ENCODE results near the gene MYO18A. TPM values are rescaled to one million over a fixed set of nuclear protein-coding genes. Genes with fewer than 3 reads are reported as not detected.
"Not testable (repeated sequence)": the region's sequence is repeated elsewhere in the genome, so short reads cannot be mapped to it uniquely, and the experiment has no call there.

MYO18A gene
- total and polyA plus RNA-seq, 2 experiments from 2014 or later = 16.0 to 30.5 TPM

DNA sequence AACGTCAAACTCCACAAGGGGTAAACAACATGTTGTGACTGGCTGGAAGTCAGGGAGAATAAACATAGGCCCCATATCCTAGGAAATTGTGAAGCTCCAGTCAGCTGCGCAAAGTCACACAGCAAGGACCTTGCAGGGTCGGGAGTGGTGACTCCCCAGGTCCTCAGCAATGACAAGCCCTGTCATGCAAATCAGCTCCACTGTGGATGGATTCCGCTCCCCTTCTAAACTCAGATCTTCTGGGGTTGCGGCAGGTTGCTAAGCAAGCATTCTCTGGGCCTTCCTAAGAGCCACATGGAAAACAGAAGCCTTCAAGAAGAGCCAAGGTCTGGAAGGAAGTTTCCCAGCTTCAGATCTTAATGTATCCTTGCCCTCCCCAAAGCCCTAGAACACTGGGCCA is 28.9 kb upstream of the MYO18A start:
- WGBS, 2 experiments (ENCODE audit: low coverage in 1 of 2, low lambda C conversion rate in 2 of 2, missing lambda C conversion rate in 2 of 2) = 82 to 84% methylated on average over 5 of the region's 5 CpGs
- Histone ChIP-seq H3K9ac (no peak overlapping the region), H3F3A (ENCODE audit: insufficient read depth) (no peaks in the 10 kb centered on the region), H3K9me3 (ENCODE audit: low read depth) (no peaks in the 10 kb centered on the region), H4K20me1 (ENCODE audit: insufficient read depth) (no peaks in the 10 kb centered on the region), H3K4me1 (ENCODE audit: insufficient read depth) (peaks cover 8% of the 10 kb centered on the region), H3K27me3 (replicated peaks; ENCODE audit: insufficient read depth) (no peaks in the 10 kb centered on the region), H3K4me3 (no peak overlapping the region), H2AFZ (no peak overlapping the region), H3K79me2 (ENCODE audit: insufficient read depth) (no peaks in the 10 kb centered on the region), H3K27ac (no peak overlapping the region), H3K9me2 (ENCODE audit: insufficient read depth) (no peaks in the 10 kb centered on the region), H3K4me2 (ENCODE audit: unreplicated experiment) (no peak overlapping the region), H3K36me3 (ENCODE audit: low read depth) (no peaks in the 10 kb centered on the region)
- in situ Hi-C loops (cut with MboI) = no loop called here
- DNase-seq = no peak
- TF ChIP-seq EZH2 (IDR thresholded peaks at IDR 0.05; ENCODE audit: insufficient read depth, poor library complexity, severe bottlenecking) (no peak), EZH2phosphoT487 (IDR thresholded peaks at IDR 0.05; ENCODE audit: insufficient read depth, low read depth) (no peak)

DNA sequence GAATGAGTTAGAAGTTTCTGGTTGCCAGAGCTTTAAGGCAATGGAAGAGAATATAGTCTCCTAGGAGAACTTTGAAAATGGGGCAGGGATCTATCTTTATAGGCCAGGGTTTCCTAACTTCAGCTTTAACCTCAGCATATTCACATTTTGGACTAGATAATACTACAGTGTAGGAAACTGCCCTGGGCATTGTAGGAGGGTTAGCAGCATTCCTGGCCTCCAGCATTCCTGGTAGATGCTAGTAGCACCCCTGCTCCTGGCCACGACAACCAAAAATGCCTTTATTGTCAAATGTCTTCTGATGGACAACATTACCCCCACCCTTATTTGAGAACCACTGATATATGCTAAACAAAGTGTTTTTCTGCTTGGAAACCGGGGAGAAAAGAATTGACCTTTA is 27.8 kb upstream of the MYO18A start:
- Histone ChIP-seq H3F3A (ENCODE audit: insufficient read depth) (no peaks in the 10 kb centered on the region), H2AFZ (no peak overlapping the region), H3K27ac (no peak overlapping the region), H3K4me3 (no peak overlapping the region), H3K9ac (no peak overlapping the region), H3K4me1 (ENCODE audit: insufficient read depth) (peaks cover 7% of the 10 kb centered on the region), H4K20me1 (ENCODE audit: insufficient read depth) (no peaks in the 10 kb centered on the region), H3K9me3 (ENCODE audit: low read depth) (no peaks in the 10 kb centered on the region), H3K36me3 (ENCODE audit: low read depth) (no peaks in the 10 kb centered on the region), H3K4me2 (ENCODE audit: unreplicated experiment) (no peak overlapping the region), H3K9me2 (ENCODE audit: insufficient read depth) (no peaks in the 10 kb centered on the region), H3K27me3 (replicated peaks; ENCODE audit: insufficient read depth) (no peaks in the 10 kb centered on the region), H3K79me2 (ENCODE audit: insufficient read depth) (no peaks in the 10 kb centered on the region)
- no peak for DNase-seq
- 81 to 86% methylated on average over 2 of the region's 2 CpGs for WGBS, 2 experiments (ENCODE audit: low coverage in 1 of 2, low lambda C conversion rate in 2 of 2, missing lambda C conversion rate in 2 of 2)
- in situ Hi-C loops (cut with MboI) = no loop called here
- no peak for TF ChIP-seq EZH2phosphoT487 (IDR thresholded peaks at IDR 0.05; ENCODE audit: insufficient read depth, low read depth)
- TF ChIP-seq EZH2 (IDR thresholded peaks at IDR 0.05; ENCODE audit: insufficient read depth, poor library complexity, severe bottlenecking) = no peak

DNA sequence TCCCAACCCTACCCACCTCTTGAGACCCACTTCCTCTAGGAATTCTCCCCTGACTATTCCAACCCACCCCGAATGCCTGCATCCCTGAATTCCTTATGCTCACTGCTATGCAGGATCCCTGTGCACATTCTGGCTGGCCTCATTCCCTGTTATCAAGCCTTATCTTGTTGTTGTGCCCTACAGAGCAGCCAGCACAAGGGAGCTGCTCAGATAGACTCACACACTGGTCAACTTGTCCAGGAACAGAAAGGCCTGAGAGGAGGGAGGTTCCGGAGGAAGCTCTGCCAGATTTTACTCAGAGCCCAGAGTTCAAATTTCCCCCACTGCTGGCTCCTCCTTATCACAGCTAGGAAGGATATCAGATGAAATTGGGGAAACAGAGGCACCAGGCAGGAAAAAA is 24.8 kb upstream of the MYO18A start:
- no peak overlapping the region for H3K27ac ChIP-seq
- no peaks in the 10 kb centered on the region for H3K79me2 ChIP-seq (ENCODE audit: insufficient read depth)
- no peaks in the 10 kb centered on the region for H3K9me2 ChIP-seq (ENCODE audit: insufficient read depth)
- 89 to 100% methylated on average over 2 of the region's 2 CpGs for WGBS, 2 experiments (ENCODE audit: low coverage in 1 of 2, low lambda C conversion rate in 2 of 2, missing lambda C conversion rate in 2 of 2)
- H3K4me1 ChIP-seq (ENCODE audit: insufficient read depth) = no peaks in the 10 kb centered on the region
- DNase-seq = no peak
- no peak overlapping the region for H3K4me2 ChIP-seq (ENCODE audit: unreplicated experiment)
- no peaks in the 10 kb centered on the region for H3F3A ChIP-seq (ENCODE audit: insufficient read depth)
- H4K20me1 ChIP-seq (ENCODE audit: insufficient read depth) = no peaks in the 10 kb centered on the region
- no peak overlapping the region for H3K4me3 ChIP-seq
- no peak overlapping the region for H3K9ac ChIP-seq
- H3K9me3 ChIP-seq (ENCODE audit: low read depth) = no peaks in the 10 kb centered on the region
- no peak for TF ChIP-seq EZH2 (IDR thresholded peaks at IDR 0.05; ENCODE audit: insufficient read depth, poor library complexity, severe bottlenecking)
- TF ChIP-seq EZH2phosphoT487 (IDR thresholded peaks at IDR 0.05; ENCODE audit: insufficient read depth, low read depth) = no peak
- H3K36me3 ChIP-seq (ENCODE audit: low read depth) = no peaks in the 10 kb centered on the region
- in situ Hi-C loops (cut with MboI) = no loop called here
- H2AFZ ChIP-seq = no peak overlapping the region
- no peaks in the 10 kb centered on the region for H3K27me3 ChIP-seq (replicated peaks; ENCODE audit: insufficient read depth)

DNA sequence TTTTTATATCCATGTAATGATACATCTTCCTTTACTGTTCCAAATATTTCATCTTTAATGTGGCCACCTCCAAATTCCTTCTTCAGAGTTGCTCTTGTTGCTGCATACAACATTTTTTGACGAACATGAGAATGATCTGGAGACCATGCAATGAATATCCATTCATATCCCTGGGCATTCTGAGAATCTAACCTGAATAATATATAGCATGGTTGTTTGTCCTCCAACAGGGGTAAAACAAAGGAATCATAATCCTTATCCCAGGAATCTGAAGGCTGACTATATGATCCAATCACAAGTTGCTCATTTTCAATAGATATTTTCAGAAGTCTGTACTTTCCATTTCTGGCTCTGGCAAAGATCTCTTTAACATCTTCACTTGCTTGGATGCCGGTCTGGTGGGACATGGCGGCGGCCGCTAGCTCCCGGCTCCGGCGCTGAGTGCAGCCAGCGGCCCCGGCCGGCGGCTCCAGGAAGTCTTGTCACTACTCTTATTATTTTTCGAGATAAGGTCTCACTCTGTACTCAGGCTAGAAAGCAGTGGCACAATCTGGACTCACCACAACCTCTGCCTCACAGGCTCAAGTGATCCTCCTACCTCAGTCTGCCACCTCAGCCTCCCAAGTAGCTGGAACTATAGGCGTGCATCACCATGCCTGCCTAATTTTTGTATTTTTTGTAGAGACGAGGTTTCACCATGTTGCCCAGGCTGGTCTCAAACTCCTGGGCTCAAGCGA is 24.0 kb upstream of the MYO18A start:
- H3K4me1 ChIP-seq (ENCODE audit: insufficient read depth); in situ Hi-C loops (cut with MboI); H2AFZ ChIP-seq; H3K9me3 ChIP-seq (ENCODE audit: low read depth); H3K4me2 ChIP-seq (ENCODE audit: unreplicated experiment); DNase-seq; H3K79me2 ChIP-seq (ENCODE audit: insufficient read depth); H3K9ac ChIP-seq; H3K9me2 ChIP-seq (ENCODE audit: insufficient read depth); H3K27ac ChIP-seq; H3F3A ChIP-seq (ENCODE audit: insufficient read depth); H3K27me3 ChIP-seq (replicated peaks; ENCODE audit: insufficient read depth); H4K20me1 ChIP-seq (ENCODE audit: insufficient read depth); H3K36me3 ChIP-seq (ENCODE audit: low read depth); H3K4me3 ChIP-seq: not testable (repeated sequence)
- 85 to 86% methylated on average over 16 of the region's 16 CpGs for WGBS, 2 experiments (ENCODE audit: low coverage in 1 of 2, low lambda C conversion rate in 2 of 2, missing lambda C conversion rate in 2 of 2)
